ENCODE data around the gene PARP11. TPM values are rescaled to one million over a fixed set of nuclear protein-coding genes. Genes with fewer than 3 reads are reported as not detected.

The PARP11 gene
- total RNA-seq, 1 experiment from 2014 or later: 11.3 TPM

DNA sequence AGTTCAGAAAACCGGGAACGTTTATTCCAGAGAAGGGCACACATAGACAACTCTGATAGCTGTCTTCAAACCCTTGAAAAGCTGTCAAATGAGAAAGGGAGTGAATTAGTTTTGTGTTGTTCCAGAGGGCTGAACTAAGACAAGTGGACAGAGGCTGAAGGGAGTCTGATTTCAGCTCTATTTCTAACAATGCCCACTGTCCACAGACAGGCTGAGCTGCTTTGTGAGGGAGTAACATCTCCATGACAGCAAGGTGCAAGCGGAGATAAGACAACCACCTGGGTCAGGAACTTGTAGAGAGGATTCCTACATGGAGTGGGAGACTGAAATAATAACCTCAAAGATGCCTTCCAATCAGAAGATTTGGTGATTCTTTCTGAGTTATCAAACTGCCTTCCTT, 25.6 kb upstream of the PARP11 start:
- Histone ChIP-seq H3K9ac (ENCODE audit: extremely low read depth, insufficient read length, low read length) (no peak overlapping the region), H2BK12ac (ENCODE audit: insufficient read length, low read depth, low read length) (no peak overlapping the region), H2BK15ac (ENCODE audit: low read depth, low read length) (no peak overlapping the region), H3T11ph (ENCODE audit: low read length) (no peak overlapping the region), H2BK120ac (ENCODE audit: low read depth, low read length, poor library complexity, severe bottlenecking) (no peak overlapping the region), H3K23ac (ENCODE audit: insufficient read length, low read depth, low read length) (no peak overlapping the region), H4K8ac (replicated peaks; ENCODE audit: insufficient read length, low read depth, low read length) (no peak overlapping the region), H4K5ac (ENCODE audit: insufficient read length, low read depth, low read length) (no peak overlapping the region), H2BK20ac (ENCODE audit: low read depth, low read length, poor library complexity, severe bottlenecking) (no peak overlapping the region), H3K4me1 (ENCODE audit: insufficient read depth, low read length) (no peaks in the 10 kb centered on the region), H3K4ac (ENCODE audit: low read depth, low read length) (no peak overlapping the region), H4K91ac (ENCODE audit: insufficient read length, low read depth, low read length) (no peak overlapping the region), H2AFZ (ENCODE audit: low read length) (no peak overlapping the region), H2AK5ac (ENCODE audit: insufficient read length, low read length) (no peak overlapping the region), H3K79me2 (ENCODE audit: insufficient read depth, low read length) (no peaks in the 10 kb centered on the region), H3K14ac (ENCODE audit: insufficient read depth, low read length) (no peak overlapping the region), H3K56ac (ENCODE audit: insufficient read length, low read depth, low read length) (no peak overlapping the region), H3K9me3 (ENCODE audit: control insufficient read depth, low read depth, low read length) (no peaks in the 10 kb centered on the region), H3K23me2 (ENCODE audit: insufficient read length, low read depth, low read length, poor library complexity, severe bottlenecking) (no peaks in the 10 kb centered on the region), H3K18ac (ENCODE audit: insufficient read length, low read depth, low read length) (no peak overlapping the region), H3K27me3 (ENCODE audit: insufficient read depth, low read length) (no peaks in the 10 kb centered on the region), H3K4me2 (ENCODE audit: insufficient read depth, insufficient read length, low read length) (no peak overlapping the region), H4K20me1 (ENCODE audit: control insufficient read depth, insufficient read depth, insufficient read length) (no peaks in the 10 kb centered on the region), H2BK5ac (ENCODE audit: insufficient read length, low read length) (no peak overlapping the region), H3K79me1 (ENCODE audit: insufficient read depth, low read depth, low read length, poor library complexity, severe bottlenecking) (no peaks in the 10 kb centered on the region), H3K27ac (ENCODE audit: insufficient read length, low read depth, low read length) (no peak overlapping the region)
- Mint-ChIP-seq H3K27ac (no peak overlapping the region), H3K27me3 (ENCODE audit: low read depth) (no peaks in the 10 kb centered on the region), H3K36me3 (ENCODE audit: insufficient read depth in 1 of 3, low read depth in 3 of 3) (no peaks in the 10 kb centered on the region), H3K9me3 (no peaks in the 10 kb centered on the region; a peak in 1 of 5 replicates), H3K4me1 (peaks cover 6 to 9% of the 10 kb centered on the region in 2 experiments), H3K4me3 (no peak overlapping the region)
- no peak for DNase-seq
- no CpG with 5 or more reads among the region's 3 CpGs for WGBS (ENCODE audit: extremely low coverage, insufficient read length, low lambda C conversion rate)
- TF ChIP-seq, protein P1, sequence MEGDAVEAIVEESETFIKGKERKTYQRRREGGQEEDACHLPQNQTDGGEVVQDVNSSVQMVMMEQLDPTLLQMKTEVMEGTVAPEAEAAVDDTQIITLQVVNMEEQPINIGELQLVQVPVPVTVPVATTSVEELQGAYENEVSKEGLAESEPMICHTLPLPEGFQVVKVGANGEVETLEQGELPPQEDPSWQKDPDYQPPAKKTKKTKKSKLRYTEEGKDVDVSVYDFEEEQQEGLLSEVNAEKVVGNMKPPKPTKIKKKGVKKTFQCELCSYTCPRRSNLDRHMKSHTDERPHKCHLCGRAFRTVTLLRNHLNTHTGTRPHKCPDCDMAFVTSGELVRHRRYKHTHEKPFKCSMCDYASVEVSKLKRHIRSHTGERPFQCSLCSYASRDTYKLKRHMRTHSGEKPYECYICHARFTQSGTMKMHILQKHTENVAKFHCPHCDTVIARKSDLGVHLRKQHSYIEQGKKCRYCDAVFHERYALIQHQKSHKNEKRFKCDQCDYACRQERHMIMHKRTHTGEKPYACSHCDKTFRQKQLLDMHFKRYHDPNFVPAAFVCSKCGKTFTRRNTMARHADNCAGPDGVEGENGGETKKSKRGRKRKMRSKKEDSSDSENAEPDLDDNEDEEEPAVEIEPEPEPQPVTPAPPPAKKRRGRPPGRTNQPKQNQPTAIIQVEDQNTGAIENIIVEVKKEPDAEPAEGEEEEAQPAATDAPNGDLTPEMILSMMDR (conservative IDR thresholded peaks at IDR 0.05): no peak

Data from H9 (cell line).